OCI-LY3 (cell line): Measurements from ENCODE around the gene RABEPK.
"Not testable (repeated sequence)": the region's sequence is repeated elsewhere in the genome, so short reads cannot be mapped to it uniquely, and the experiment has no call there.

Experiments used
- H2AFZ ChIP-seq: fragments of 200-600, 300-600 bp; shearing (Covaris generic); 2 replicates; pipeline ENCODE4 v1.6.0; 2014; ENCODE audit warnings: antibody characterized with exemption, low read depth, low read length
- H3K27ac ChIP-seq: fragments of 200-600, 300-600 bp; sonication (generic); 2 replicates; pipeline ENCODE4 v1.5.1; 2014; ENCODE audit warnings: mild to moderate bottlenecking, low read length, moderate library complexity, mixed read lengths
- H3K27me3 ChIP-seq: fragments of 200-600, 300-600 bp; sonication (generic); 2 replicates; pipeline ENCODE4 v1.6.1; 2014; ENCODE audit warnings: low read depth, low read length, mixed read lengths
- H3K36me3 ChIP-seq: fragments of 200-600, 300-600 bp; sonication (generic); replicated peaks from 2 replicates; pipeline ENCODE3; 2014; ENCODE audit warnings: low read depth, low read length, mixed read lengths
- H3K4me1 ChIP-seq: fragments of 300-600, 200-600 bp; sonication (generic); 2 replicates; pipeline ENCODE4 v1.6.1; 2014; ENCODE audit warnings: low read length, mixed read lengths
- H3K4me2 ChIP-seq: fragments of 200-600, 300-600 bp; sonication (generic); 2 replicates; pipeline ENCODE4 v1.6.1; 2014; ENCODE audit warnings: low read length, mixed read lengths
- H3K4me3 ChIP-seq: fragments of 300-600, 200-600 bp; sonication (generic); 2 replicates; pipeline ENCODE4 v1.5.1; 2014; ENCODE audit warnings: antibody characterized with exemption, mild to moderate bottlenecking, low read length, moderate library complexity
- H3K79me2 ChIP-seq: fragments of 300-600, 200-600 bp; shearing (Covaris generic); 2 replicates; pipeline ENCODE4 v1.6.1; 2014; ENCODE audit warnings: mild to moderate bottlenecking, low read length, mixed read lengths
- H3K9ac ChIP-seq: fragments of 300-600, 200-600 bp; shearing (Covaris generic); 2 replicates; pipeline ENCODE4 v1.6.0; 2014; ENCODE audit warnings: mild to moderate bottlenecking, low read length, moderate library complexity
- H3K9me3 ChIP-seq: fragments of 200-600, 300-600 bp; shearing (Covaris generic); 2 replicates; pipeline ENCODE4 v1.6.1; 2014; ENCODE audit warnings: low read length, mixed read lengths; ENCODE audit not compliant: insufficient read depth
- H4K20me1 ChIP-seq: fragments of 200-600, 300-600 bp; sonication (generic); 2 replicates; pipeline ENCODE4 v1.6.1; 2016; ENCODE audit warnings: low read length, mixed read lengths; ENCODE audit not compliant: insufficient read depth
- EZH2phosphoT487 ChIP-seq: fragments of 200-600 bp; shearing (Covaris generic); IDR thresholded peaks from 2 replicates; pipeline ENCODE4 v1.6.1; 2018; ENCODE audit warnings: antibody characterized with exemption, mixed run types, low read depth
- TF ChIP-seq, protein P1 (sequence below): fragments of 200-600, 300-600 bp; sonication (generic); IDR thresholded peaks from 2 replicates; pipeline ENCODE4 v1.5.1; 2014; ENCODE audit warnings: antibody characterized with exemption, low read length, low read depth

The RABEPK gene

DNA sequence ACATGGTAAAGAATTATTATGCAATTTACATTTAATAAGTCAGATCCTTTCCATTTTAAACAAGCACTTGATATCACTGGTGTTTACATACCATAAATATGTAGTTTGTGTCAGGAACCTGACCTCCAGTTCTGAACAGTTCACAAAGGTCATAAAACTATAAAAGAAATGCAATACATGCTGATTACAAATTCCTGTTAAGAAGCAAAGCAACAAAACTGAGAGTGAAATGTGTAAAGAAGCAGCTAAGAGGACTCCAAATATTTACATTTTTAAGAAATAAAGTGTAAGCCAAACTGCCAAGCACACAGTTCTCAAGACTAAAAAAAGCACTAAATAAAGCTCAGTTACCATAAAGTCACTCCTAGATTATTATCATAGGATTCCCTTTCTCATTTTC is 39.6 kb upstream of the RABEPK start:
- Histone ChIP-seq H3K9ac (no peak overlapping the region), H3K36me3 (peaks cover 5% of the 10 kb centered on the region), H3K27me3 (no peaks in the 10 kb centered on the region), H3K4me1 (no peaks in the 10 kb centered on the region), H2AFZ (no peak overlapping the region), H3K9me3 (no peaks in the 10 kb centered on the region), H3K4me2 (no peak overlapping the region), H4K20me1 (no peaks in the 10 kb centered on the region), H3K79me2 (no peaks in the 10 kb centered on the region; the same call in 1 of the 2 replicates), H3K4me3 (no peak overlapping the region), H3K27ac (no peak overlapping the region)
- TF ChIP-seq, protein P1, sequence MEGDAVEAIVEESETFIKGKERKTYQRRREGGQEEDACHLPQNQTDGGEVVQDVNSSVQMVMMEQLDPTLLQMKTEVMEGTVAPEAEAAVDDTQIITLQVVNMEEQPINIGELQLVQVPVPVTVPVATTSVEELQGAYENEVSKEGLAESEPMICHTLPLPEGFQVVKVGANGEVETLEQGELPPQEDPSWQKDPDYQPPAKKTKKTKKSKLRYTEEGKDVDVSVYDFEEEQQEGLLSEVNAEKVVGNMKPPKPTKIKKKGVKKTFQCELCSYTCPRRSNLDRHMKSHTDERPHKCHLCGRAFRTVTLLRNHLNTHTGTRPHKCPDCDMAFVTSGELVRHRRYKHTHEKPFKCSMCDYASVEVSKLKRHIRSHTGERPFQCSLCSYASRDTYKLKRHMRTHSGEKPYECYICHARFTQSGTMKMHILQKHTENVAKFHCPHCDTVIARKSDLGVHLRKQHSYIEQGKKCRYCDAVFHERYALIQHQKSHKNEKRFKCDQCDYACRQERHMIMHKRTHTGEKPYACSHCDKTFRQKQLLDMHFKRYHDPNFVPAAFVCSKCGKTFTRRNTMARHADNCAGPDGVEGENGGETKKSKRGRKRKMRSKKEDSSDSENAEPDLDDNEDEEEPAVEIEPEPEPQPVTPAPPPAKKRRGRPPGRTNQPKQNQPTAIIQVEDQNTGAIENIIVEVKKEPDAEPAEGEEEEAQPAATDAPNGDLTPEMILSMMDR = no peak
- TF ChIP-seq EZH2phosphoT487 = no peak

DNA sequence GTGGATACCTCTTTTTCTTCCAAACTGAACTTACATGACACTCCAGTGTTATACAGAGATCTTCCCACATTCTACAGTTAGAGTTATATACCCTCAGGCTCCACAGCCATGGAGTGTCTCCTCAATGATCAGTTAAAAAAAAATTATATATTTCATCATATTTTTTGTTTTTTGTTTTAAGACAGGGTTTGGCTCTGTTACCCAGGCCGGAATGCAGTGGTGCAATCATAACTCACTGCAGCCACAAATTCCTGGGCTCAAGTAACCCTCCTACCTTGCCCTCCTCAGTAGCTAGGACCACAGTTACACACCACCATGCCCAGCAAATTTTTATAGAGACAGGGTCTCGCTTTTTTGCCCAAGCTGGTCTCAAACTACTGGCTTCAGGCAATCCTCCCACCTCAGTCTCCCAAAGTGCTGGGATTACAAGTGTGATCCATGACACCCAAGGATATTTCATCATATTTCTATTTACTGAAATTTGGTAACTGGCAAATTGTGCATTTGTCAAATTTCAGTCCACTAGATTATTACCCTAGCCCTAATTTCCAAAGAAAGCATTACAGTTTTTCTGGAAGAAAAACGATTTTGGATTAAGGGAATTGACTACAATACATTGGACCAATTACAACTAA is 38.9 kb upstream of the RABEPK start:
- Histone ChIP-seq H3K27ac (no peak overlapping the region), H3K9ac (no peak overlapping the region)

DNA sequence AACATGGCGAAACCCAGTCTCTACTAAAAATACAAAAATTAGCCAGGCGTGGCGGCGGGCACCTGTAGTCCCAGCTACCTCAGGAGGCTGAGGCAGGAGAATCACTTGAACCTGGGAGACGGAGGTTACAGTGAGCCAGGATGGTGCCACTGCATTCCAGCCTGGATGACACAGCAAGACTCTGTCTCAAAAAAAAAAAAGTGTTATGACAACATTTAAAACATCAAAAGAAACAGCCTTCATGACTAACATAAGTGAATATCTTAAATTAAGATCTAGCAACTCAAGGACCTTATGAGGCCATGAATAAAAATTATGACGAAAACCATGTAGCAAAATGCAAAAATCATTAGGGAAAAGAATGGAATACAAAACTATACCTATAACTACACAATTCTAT is 37.5 kb upstream of the RABEPK start:
- H3K36me3 ChIP-seq = not testable (repeated sequence)

More for the DNA sequence above, 38.9 kb upstream of the RABEPK start:
- Histone ChIP-seq H3K36me3 (peaks cover 5% of the 10 kb centered on the region), H3K4me3 (no peak overlapping the region), H3K4me1 (no peaks in the 10 kb centered on the region), H4K20me1 (no peaks in the 10 kb centered on the region), H3K9me3 (no peaks in the 10 kb centered on the region), H3K4me2 (no peak overlapping the region), H3K27me3 (no peaks in the 10 kb centered on the region), H3K79me2 (no peaks in the 10 kb centered on the region; the same call in 1 of the 2 replicates), H2AFZ (no peak overlapping the region)
- TF ChIP-seq EZH2phosphoT487 = no peak
- TF ChIP-seq, protein P1 = no peak

DNA sequence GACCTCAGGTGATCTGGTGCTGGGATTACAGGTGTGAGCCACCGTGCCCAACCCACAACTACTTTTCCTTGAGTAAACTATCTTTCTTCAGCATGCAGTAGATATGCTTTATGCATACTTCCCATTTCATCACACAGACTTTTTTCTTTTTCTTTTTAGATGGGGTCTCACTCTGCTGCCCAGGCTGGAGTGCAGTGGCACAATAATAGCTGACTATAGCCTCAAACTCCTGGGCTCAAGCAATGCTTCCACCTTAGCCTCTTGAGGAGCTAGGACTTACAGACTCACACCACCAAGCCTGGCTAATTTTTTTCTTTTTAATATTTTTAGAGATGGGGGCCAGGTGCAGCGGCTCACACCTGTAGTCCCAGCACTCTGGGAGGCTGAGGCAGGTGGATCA is 33.6 kb upstream of the RABEPK start:
- Histone ChIP-seq H3K36me3 (peaks cover 13% of the 10 kb centered on the region), H4K20me1 (no peaks in the 10 kb centered on the region), H3K27me3 (no peaks in the 10 kb centered on the region), H3K4me2 (no peak overlapping the region), H3K4me3 (no peak overlapping the region), H3K9me3 (no peaks in the 10 kb centered on the region), H3K79me2 (peaks cover 5% of the 10 kb centered on the region), H3K27ac (no peak overlapping the region), H2AFZ (no peak overlapping the region), H3K4me1 (no peaks in the 10 kb centered on the region), H3K9ac (no peak overlapping the region)
- TF ChIP-seq, protein P1 = no peak

More for the DNA sequence above, 37.5 kb upstream of the RABEPK start:
- H3K9ac ChIP-seq, H2AFZ ChIP-seq, H3K4me1 ChIP-seq, H3K4me2 ChIP-seq, H3K27ac ChIP-seq, H3K4me3 ChIP-seq, H4K20me1 ChIP-seq, H3K9me3 ChIP-seq, H3K27me3 ChIP-seq, H3K79me2 ChIP-seq: not testable (repeated sequence)
